GM23248 (cell line): ENCODE data around the gene MZT2A.
"Not testable (repeated sequence)": the region's sequence is repeated elsewhere in the genome, so short reads cannot be mapped to it uniquely, and the experiment has no call there.

Experiments used
- EZH2 ChIP-seq: fragments of 200-600 bp; sonication (generic); IDR thresholded peaks from 2 replicates; pipeline ENCODE4 v1.6.1; 2018; ENCODE audit warnings: antibody characterized with exemption, mild to moderate bottlenecking; ENCODE audit not compliant: insufficient read depth, poor library complexity, severe bottlenecking
- EZH2phosphoT487 ChIP-seq: fragments of 200-600 bp; sonication (generic); IDR thresholded peaks from 2 replicates; pipeline ENCODE4 v1.6.1; 2018; ENCODE audit warnings: antibody characterized with exemption, moderate library complexity, mild to moderate bottlenecking, low read depth; ENCODE audit not compliant: insufficient read depth

DNA sequence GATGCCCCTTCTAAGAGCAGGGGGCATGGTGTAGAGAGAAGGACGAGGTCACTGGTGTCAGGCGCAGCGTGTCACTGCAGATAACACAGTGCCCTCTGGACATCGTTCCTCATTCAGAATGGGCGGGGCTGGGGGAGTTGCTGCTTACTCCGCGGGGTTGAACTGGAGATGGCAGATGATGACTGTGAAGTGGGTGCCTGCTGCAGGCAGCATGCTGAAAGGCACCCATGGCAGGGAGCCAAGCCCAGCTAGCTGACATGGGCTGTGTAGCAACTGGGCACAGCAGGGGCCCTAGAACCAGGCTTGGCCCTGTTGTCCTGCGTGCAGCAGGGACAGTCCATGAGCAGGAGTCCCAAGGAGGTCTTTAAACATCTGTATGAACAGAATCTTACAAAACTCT lies 20.6 kb downstream of the MZT2A start:
- not testable (repeated sequence) for TF ChIP-seq EZH2, EZH2phosphoT487
